Adrenal gland (tissue), 12 donors: Measurements from ENCODE around the gene KIF25. TPM values are rescaled to one million over a fixed set of nuclear protein-coding genes. Genes with fewer than 3 reads are reported as not detected.
"Not testable (repeated sequence)": the region's sequence is repeated elsewhere in the genome, so short reads cannot be mapped to it uniquely, and the experiment has no call there.

Source experiments
- DNase-seq, 7 donors: peaks; one replicate each; pipeline ENCODE4 v3.0.0-alpha.2; 2019 to 2020
- H3K27ac ChIP-seq, 5 donors: fragments of 200-600 bp; sonication (generic) in 4 of 5; 1 replicate in 3 of 5; 2 replicates in 2 of 5; pipeline versions ENCODE4 v1.5.1 to v1.8.0; 2016 to 2020; ENCODE audit warnings: mild to moderate bottlenecking in 1 of 5
- H3K27me3 ChIP-seq: fragments of 200-600 bp; 2 replicates; pipeline ENCODE4 v1.8.0; 2021
- H3K36me3 ChIP-seq, 2 donors: fragments of 200-600 bp; replicated peaks in 1 of 2; 1 replicate in 1 of 2; 2 replicates in 1 of 2; pipeline versions ENCODE4 v1.5.1 to v1.8.0; 2018 to 2022
- H3K4me1 ChIP-seq, 2 donors: fragments of 200-600 bp; replicated peaks in 1 of 2; 1 replicate in 1 of 2; 2 replicates in 1 of 2; pipeline versions ENCODE4 v1.5.1 to v1.8.0; 2018 to 2021
- H3K4me3 ChIP-seq, 4 donors: fragments of 200-600 bp; sonication (generic) in 3 of 4; one replicate each; pipeline ENCODE4 v1.5.1; 2016 to 2018
- H3K9me3 ChIP-seq, 3 donors: fragments of 200-600 bp; sonication (generic) in 1 of 3; replicated peaks in 1 of 3; 1 replicate in 2 of 3; 2 replicates in 1 of 3; pipeline versions ENCODE4 v1.5.1 to v1.8.0; 2016 to 2021
- POLR2A ChIP-seq, 2 donors: fragments of 450-650 bp; IDR thresholded peaks; one replicate each; pipeline ENCODE4 v1.6.1; 2017; ENCODE audit warnings: antibody characterized with exemption in 2 of 2, mild to moderate bottlenecking in 2 of 2, moderate library complexity in 1 of 2
- WGBS, 4 donors: extraction: QIAGEN DNeasy Blood & Tissue Kit in 2 of 4; methylation state at CpG; one replicate each; pipeline versions ENCODE4 v1.1.5 to v1.1.7; 2013 to 2017; 5-methylcytosine and 5-hydroxymethylcytosine counted together
- intact Hi-C, 2 donors: fragments of 100-400 bp; cut with DNase I; formaldehyde crosslinking; loops; one replicate each; pipeline versions ENCODE4 v1.14.1 to v1.15.0; 2022 to 2023
- polyA plus RNA-seq, 3 donors: library from polyadenylated mRNA; stranded (reverse); fragments of 200-250 nt in 2 of 3; fragments of 350-450 nt in 1 of 3; fragmentation: Illumina TruSeq in 1 of 3; extraction: RNeasy Lipid Tissue Mini Kit (QIAGEN cat#74804) in 1 of 3; gene quantifications; one replicate each; pipeline ENCODE4 v1.2.3, GENCODE V29; 2013 to 2014
- total RNA-seq, 9 donors: library from RNA; depleted of rRNA in 4 of 9; stranded (reverse); fragments of >200 nt in 4 of 9; fragments of 120-200 nt in 1 of 9; fragmentation: NEBNext Ultra II Directional in 1 of 9; extraction: Animal tissue kit (Norgen Biotek cat#: 25700) in 1 of 9; gene quantifications; one replicate each; pipeline versions ENCODE4 v1.1.0 to v1.2.4, GENCODE V29; 2013 to 2023
- TF ChIP-seq, protein P1 (sequence below), 6 experiments: fragments of 450-650 bp in 4 of 6; fragments of 200-600 bp in 2 of 6; sonication (generic) in 1 of 6; IDR thresholded peaks; 1 replicate in 5 of 6; 2 replicates in 1 of 6; pipeline versions ENCODE4 v1.5.1 to v1.8.0; 2016 to 2021; ENCODE audit warnings: antibody characterized with exemption in 6 of 6, mild to moderate bottlenecking in 2 of 6, moderate library complexity in 1 of 6
- donor health status: healthy with polysubstance abuse.
- donor health status: Bipolar disorder and iron deficiency.
- donor health status: DM: yes; HTN: yes; CAD: no.
- donor health status: DM: no; HTN: no; CAD: no.
- donor health status: DM: no; HTN: no; CAD: no.
- donor health status: DM: yes; HTN: yes; CAD: no.

The KIF25 gene
- total and polyA plus RNA-seq, 12 donors, result 0.44 to 0.97 TPM; not detected in 10

- 88 to 92% (median 89%) methylated on average over 9 to 33 of the region's 34 CpGs for WGBS, 4 donors
- no peaks in the 10 kb centered on the region for H3K27me3 ChIP-seq
- H3K4me3 ChIP-seq, result no peak overlapping the region
- no peaks in the 10 kb centered on the region for H3K4me1 ChIP-seq
- intact Hi-C loops, result no loop called here
- TF ChIP-seq POLR2A (IDR thresholded peaks at IDR 0.05), result no peak
- TF ChIP-seq, protein P1, sequence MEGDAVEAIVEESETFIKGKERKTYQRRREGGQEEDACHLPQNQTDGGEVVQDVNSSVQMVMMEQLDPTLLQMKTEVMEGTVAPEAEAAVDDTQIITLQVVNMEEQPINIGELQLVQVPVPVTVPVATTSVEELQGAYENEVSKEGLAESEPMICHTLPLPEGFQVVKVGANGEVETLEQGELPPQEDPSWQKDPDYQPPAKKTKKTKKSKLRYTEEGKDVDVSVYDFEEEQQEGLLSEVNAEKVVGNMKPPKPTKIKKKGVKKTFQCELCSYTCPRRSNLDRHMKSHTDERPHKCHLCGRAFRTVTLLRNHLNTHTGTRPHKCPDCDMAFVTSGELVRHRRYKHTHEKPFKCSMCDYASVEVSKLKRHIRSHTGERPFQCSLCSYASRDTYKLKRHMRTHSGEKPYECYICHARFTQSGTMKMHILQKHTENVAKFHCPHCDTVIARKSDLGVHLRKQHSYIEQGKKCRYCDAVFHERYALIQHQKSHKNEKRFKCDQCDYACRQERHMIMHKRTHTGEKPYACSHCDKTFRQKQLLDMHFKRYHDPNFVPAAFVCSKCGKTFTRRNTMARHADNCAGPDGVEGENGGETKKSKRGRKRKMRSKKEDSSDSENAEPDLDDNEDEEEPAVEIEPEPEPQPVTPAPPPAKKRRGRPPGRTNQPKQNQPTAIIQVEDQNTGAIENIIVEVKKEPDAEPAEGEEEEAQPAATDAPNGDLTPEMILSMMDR (IDR thresholded peaks at IDR 0.05), result no peak
- H3K9me3 ChIP-seq, result no peaks in the 10 kb centered on the region
- DNase-seq, result no peak
- H3K27ac ChIP-seq, result no peak overlapping the region
- H3K36me3 ChIP-seq, result no peaks in the 10 kb centered on the region
Measured at GRCh38 chr6:168075787-168076202, 78.3 kb downstream of the KIF25 start.

- H3K36me3 ChIP-seq, H3K27me3 ChIP-seq, DNase-seq, H3K27ac ChIP-seq, H3K4me3 ChIP-seq, H3K9me3 ChIP-seq, H3K4me1 ChIP-seq, intact Hi-C loops: not testable (repeated sequence)
- 75 to 95% (median 89%) methylated on average over 5 to 7 of the region's 7 CpGs for WGBS, 4 donors
Measured at GRCh38 chr6:168077401-168077800, 79.9 kb downstream of the KIF25 start.

- no peaks in the 10 kb centered on the region for H3K9me3 ChIP-seq
- H3K27me3 ChIP-seq, result no peaks in the 10 kb centered on the region
- TF ChIP-seq POLR2A (IDR thresholded peaks at IDR 0.05), result no peak
- TF ChIP-seq, protein P1 (IDR thresholded peaks at IDR 0.05), result no peak
- no peaks in the 10 kb centered on the region for H3K36me3 ChIP-seq
- H3K27ac ChIP-seq, result no peak overlapping the region
- DNase-seq, result no peak
- no peak overlapping the region for H3K4me3 ChIP-seq
- intact Hi-C loops, result no loop called here
- 54 to 68% (median 64%) methylated on average over 10 to 21 of the region's 21 CpGs for whole genome bisulfite sequencing, 4 donors
- H3K4me1 ChIP-seq, result no peaks in the 10 kb centered on the region
Measured at GRCh38 chr6:168078175-168078942, 80.9 kb downstream of the KIF25 start.

- intact Hi-C loops, result no loop called here
- Histone ChIP-seq H3K36me3 (no peaks in the 10 kb centered on the region), H3K9me3 (no peaks in the 10 kb centered on the region), H3K4me3 (no peak within 1 kb of the TSS), H3K27ac (no peak within 1 kb of the TSS), H3K4me1 (no peaks in the 10 kb centered on the region), H3K27me3 (no peaks in the 10 kb centered on the region)
- WGBS, 4 donors, result 39 to 74% (median 54%) methylated on average over 6 to 21 of the region's 21 CpGs
- no peak for DNase-seq
- TF ChIP-seq, protein P1 (IDR thresholded peaks at IDR 0.05), result no peak
- no peak for TF ChIP-seq POLR2A (IDR thresholded peaks at IDR 0.05)
Measured at GRCh38 chr6:168078943-168079405, 81.5 kb downstream of the KIF25 start, which contains the start of gene FRMD1. TSS of gene FRMD1 (minus strand) at chr6:168079212. CDS start at chr6:168079094, 118 bp downstream.
